ENCODE data around the gene TRIM38.
"Not testable (repeated sequence)": the region's sequence is repeated elsewhere in the genome, so short reads cannot be mapped to it uniquely, and the experiment has no call there.

DNA sequence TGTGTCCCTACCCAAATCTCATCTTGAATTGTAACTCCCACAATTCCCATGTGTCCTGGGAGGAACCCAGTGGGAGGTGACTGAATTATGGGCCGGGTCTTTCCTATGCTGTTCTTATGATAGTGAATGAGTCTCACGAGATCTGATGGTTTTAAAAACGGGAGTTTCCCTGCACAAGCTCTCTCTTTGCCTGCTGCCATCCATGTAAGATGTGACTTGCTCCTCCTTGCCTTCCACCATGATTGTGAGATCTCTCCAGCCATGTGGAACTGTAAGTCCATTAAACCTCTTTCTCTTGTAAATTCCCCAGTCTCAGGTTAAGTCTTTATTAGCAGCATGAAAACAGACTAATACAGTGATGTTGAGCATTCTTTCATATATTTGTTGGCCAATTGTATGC lies 16.9 kb upstream of the TRIM38 start:
- TF ChIP-seq, protein P1, sequence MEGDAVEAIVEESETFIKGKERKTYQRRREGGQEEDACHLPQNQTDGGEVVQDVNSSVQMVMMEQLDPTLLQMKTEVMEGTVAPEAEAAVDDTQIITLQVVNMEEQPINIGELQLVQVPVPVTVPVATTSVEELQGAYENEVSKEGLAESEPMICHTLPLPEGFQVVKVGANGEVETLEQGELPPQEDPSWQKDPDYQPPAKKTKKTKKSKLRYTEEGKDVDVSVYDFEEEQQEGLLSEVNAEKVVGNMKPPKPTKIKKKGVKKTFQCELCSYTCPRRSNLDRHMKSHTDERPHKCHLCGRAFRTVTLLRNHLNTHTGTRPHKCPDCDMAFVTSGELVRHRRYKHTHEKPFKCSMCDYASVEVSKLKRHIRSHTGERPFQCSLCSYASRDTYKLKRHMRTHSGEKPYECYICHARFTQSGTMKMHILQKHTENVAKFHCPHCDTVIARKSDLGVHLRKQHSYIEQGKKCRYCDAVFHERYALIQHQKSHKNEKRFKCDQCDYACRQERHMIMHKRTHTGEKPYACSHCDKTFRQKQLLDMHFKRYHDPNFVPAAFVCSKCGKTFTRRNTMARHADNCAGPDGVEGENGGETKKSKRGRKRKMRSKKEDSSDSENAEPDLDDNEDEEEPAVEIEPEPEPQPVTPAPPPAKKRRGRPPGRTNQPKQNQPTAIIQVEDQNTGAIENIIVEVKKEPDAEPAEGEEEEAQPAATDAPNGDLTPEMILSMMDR (conservative IDR thresholded peaks at IDR 0.05) = not testable (repeated sequence)
- TF ChIP-seq ZFX (IDR thresholded peaks at IDR 0.05) = not testable (repeated sequence)

All from C4-2B (cell line).